ENCODE measurements around the gene FOXB1.

GRCh38 chr15:59976480-59977271 is 27.4 kb upstream of the FOXB1 start:
- TF ChIP-seq CTCF (IDR thresholded peaks at IDR 0.05) (no peak), POLR2A (IDR thresholded peaks at IDR 0.05) (no peak)

Data from stomach (tissue), 4 donors.